Limb (tissue), 2 donors: Measurements from ENCODE around the gene IGFBP7.
"Not testable (repeated sequence)": the region's sequence is repeated elsewhere in the genome, so short reads cannot be mapped to it uniquely, and the experiment has no call there.

Experiments
- DNase-seq, 2 donors: peaks; one replicate each; pipeline ENCODE4 v3.0.0-alpha.2; 2016; ENCODE audit errors: extremely low spot score in 2 of 2

Gene IGFBP7

DNA sequence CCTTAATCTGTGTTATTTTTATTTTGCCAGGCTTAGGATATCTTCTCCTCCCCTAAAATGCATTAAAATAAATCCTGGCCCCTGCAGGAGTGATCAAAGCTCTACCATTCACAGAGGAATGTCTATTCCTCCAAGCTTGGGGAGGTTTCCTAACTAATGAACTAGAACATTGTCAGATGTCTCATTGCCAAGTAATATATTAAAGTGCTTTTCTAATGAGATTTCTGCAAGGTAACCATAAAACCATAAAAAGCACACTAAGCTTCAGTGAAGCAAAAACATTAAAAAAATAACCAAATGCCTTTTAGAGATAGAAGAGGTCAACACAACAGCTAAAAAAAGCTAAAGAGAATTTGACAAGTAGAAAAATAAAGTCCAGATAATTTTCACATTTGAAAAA, 34.8 kb downstream of the IGFBP7 start:
- DNase-seq: no peak

- no peak for DNase-seq
These were observed 35.4 kb downstream of the IGFBP7 start for GRCh38 chr4:57074744-57075143.

GRCh38 chr4:57073559-57073958, 36.6 kb downstream of the IGFBP7 start:
- no peak for DNase-seq

DNA sequence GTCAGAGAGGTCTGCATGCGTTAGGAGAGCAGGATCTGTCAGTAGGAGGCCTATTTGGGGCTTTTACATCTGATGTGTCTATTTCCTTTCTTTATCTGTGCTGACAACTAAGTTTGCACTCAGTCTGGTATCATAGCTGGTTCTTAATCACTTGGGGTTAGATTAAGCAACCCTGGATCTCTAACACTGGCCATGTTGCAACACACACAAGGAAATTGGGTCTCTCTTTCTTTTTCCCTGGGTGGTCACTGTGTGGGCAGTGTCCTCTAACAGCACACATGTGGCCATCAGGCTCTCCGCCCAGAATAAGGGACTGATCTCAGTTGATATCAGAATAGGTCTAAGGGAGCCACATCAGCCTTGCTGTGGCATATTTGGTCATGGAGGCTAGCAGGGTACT, 38.9 kb downstream of the IGFBP7 start:
- no peak for DNase-seq

GRCh38 chr4:57070461-57070860, 39.7 kb downstream of the IGFBP7 start:
- DNase-seq: no peak

DNA sequence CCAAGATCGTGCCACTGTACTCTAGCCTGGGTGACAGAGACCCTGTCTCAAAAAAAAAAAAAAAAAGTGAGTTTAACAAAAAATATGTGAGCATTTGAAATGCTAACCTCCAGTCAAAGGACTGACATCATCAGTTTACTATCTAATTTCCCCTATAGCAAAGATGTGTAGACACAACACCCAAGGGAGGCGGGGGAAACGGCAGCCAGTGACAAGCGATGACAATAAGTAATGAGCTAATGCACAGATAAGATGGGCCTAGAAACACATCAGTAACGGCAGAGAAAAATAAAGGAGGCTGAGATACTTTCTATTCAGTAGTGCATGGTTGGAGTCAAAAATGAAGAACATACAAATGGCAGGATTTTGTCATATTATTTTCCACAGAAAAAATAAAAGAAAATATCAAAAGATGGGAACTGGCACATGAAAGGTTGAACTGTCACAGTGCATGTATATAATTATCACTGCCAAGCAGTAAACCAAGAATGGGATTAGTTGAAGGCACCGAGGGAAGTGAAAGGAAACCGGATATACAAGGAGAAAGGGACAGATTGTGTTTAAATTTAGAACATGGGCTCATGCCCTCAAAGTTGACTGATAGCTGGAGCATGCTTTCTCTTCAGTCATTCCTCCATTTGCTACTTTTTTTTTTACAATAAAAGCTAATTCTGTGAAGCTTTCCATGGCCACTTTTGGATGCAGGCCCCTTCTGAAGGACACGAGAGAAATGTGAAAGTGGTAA, 41.8 kb downstream of the IGFBP7 start:
- no peak for DNase-seq

DNA sequence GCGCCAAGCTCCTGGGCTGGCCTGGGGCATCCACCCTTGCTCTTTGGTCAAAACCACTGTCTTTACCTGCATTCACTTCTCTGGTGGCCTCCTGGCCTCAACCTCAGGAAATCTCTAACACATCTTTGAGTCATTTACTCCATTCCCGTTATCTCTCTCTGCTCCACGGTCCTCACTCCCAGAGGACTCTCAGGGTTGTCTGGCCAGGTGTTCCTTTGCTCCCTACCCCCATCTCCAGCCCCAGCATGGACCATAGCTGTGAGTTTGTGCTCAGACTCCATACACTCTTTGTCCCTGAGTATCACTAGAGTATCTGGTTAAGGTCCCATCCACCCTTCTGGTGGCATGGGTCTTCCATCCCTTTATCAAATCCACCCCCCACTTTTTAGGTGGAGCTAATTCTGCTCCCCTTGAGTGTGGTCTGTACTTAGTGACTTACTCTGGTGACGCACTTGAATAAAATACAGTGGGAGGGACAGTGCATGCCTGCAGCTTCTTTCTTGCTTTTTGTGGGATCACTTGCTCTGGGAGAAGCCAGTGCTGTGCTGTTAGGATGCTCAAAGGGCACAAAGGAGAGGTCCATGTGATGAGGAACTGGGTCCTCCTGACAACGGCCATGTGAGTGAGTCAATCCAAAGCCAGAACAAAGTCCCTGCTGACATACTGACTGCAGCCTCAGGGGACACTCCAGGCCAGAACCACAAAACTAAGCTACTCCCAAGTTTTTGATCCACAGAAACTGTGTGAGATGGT, 44.3 kb downstream of the IGFBP7 start:
- no peak for DNase-seq

- DNase-seq: no peak
These were observed 45.1 kb downstream of the IGFBP7 start for GRCh38 chr4:57064811-57065711.

DNA sequence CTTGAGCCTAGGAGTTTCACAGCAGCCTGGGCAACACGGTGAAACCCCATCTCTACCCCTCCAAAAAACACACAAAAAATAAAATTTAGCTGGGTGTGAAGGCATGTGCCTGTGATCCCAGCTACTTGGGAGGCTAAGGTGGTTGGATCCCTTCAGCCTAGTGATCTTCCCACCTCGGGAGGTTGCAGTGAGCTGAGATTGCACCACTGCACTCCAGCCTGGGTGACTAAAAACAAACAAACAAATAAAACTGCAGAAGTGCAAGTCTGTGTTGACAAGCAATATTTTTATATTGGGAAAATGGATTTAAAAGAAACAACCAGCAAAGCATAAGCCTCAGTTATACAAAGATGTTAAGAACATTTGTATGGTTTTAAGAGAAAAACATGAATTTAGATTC, 46.1 kb downstream of the IGFBP7 start:
- no peak for DNase-seq

DNA sequence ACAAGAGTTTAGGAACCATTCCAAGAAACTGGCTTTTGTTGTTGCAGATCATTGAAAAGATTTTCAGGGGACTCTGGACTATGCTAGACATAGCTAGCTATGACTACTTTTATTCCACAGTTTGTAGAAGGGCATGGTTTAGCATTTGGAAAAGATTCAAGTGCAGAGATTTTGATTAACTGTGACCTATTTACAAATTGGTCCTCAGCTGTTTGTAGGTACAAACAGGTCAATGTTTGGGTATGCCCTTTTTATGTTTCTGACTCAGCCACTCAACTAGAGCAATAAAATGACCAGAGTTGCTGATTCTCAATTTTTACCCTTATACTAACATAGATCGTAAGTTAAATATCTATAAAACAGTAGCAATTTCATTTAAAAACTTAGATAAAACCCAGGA, 46.7 kb downstream of the IGFBP7 start:
- DNase-seq: no peak

DNA sequence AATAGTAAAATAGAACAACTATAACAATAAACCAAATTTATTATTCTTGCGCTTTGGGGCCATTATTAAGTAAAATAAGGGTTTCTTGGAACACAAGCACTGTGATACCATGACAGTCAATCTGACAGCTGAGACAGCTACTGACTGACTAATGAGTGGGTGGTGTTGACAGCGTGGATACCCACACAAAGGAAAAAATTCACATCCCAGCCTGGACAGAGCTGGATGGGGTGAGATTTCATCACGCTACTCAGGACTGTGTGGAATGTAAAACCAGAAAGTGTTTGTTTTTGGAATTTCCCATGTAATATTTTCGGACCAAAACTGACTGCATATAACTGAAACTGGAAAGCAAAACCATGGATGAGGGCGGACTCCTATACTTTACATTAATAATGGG, 48.8 kb downstream of the IGFBP7 start:
- DNase-seq: no peak

GRCh38 chr4:57060717-57061067, 49.5 kb downstream of the IGFBP7 start:
- not testable (repeated sequence) for DNase-seq

- DNase-seq: no peak
These were observed 50.1 kb downstream of the IGFBP7 start for GRCh38 chr4:57059890-57060716.

GRCh38 chr4:57055886-57056285, 54.3 kb downstream of the IGFBP7 start:
- DNase-seq: no peak

DNA sequence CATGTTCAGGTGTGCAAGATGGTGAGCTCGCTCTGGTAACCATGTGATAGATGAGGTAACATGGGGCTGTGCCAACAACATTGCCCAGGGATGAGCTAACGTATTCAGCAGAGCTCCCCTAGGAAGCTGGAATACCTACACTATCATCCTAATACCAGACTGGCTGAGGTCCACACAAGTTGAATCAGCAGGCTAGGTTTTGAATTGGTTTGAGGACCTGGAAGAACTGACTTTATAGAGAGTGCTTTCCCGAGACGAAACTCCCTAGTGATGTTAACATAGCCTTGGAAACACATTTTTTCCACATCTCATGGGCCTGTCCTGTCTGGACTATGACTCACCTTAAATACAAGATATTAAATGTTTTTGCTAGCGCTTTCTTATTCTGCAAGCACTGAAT, 56.7 kb downstream of the IGFBP7 start:
- DNase-seq: no peak

GRCh38 chr4:57051524-57051923, 58.7 kb downstream of the IGFBP7 start:
- DNase-seq: no peak

- no peak for DNase-seq
These were observed 59.1 kb downstream of the IGFBP7 start for GRCh38 chr4:57051095-57051494.

DNA sequence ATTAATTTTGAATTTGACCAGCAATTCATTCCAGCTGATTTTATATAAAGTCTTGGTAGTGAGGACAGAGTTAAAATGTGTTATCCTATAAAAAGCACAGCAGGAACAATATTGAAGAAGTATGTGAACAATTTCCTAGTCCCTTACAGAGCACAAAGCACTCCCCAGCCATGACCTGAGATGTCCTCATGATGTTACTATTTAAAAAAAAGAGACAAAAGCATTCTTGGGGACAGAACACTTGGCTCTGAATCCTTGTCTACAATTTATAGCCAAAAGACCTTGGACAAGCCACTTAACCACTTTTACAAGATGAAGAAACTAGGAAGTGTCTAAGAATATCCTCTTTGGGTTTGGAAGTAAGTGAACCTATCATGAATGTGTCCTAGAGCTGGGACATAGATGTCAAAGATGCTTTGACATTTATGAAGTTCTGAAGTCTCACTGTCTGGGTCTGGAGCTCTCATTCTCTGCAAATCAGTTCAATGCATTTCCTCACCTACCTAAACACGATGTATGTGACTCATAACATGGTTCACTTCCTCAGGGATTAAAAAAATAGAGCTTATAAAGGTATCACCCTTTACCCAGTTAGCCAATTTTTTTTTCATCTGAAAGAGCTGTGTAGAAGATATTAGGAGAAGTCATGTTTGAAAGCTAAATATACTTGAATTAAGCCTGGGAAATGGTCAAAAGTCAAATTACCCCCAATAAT, 61.4 kb downstream of the IGFBP7 start:
- no peak for DNase-seq

DNA sequence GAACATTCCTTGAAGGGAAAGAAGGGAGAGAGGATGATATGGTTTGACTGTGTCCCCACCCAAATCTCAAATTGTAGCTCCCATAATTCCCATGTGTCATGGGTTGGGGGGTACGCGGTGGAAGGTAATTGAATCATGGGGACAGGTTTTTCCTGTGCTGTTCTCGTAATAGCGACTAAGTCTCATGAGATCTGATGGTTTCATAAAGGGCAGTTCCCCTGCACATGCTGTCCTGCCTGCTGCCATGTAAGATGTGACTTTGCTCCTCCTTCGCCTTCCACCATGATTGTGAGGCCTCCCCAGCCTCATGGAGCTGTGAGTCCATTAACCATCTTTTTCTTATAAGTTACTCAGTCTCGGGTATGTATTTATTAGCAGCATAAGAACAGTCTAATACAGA, 63.1 kb downstream of the IGFBP7 start:
- DNase-seq: not testable (repeated sequence)

DNA sequence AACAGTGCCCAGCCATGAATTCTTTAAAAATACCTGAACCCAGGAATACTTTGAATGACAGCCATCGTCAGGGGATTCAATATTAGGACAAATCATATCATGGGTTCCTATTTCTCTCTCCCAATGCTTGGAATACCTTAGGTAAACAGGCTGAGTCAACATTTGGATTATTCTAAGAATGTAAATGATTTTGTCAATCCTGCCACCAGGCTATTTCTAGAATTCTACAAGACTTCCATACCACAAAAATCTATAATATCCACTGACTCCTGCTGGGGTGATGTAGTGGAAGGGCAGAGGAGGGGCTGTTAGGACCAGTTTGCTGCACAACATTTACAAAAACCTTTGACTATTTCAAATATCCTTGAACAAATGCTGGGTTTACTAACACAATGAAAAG, 65.2 kb downstream of the IGFBP7 start:
- no peak for DNase-seq

DNA sequence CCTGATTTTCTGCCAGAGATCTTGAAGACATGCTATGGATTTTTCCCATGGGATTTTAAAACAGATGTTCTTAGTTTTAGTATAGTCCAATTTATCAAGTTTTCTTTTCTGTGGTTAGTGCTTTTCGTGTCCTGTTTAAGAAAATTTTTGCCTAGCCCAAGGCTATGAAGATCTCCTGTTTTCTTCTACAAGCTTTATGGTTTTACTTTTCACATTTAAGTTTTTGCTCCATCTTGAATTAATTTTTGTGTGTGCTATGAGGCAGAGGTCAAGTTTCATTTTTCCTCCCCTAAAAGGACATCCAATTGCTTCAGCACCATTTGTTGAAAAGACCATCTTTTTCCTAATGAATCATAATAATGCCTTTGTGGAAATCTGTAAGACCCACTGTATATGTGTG, 65.9 kb downstream of the IGFBP7 start:
- no peak for DNase-seq
